ENCODE results near the gene MDH2.
"Not testable (repeated sequence)": the region's sequence is repeated elsewhere in the genome, so short reads cannot be mapped to it uniquely, and the experiment has no call there.

Gene MDH2

GRCh38 chr7:76047811-76048667 is at the start of gene MDH2, which contains the start of gene STYXL1:
MDH2 (plus strand) TSS chr7:76048106; CDS start chr7:76048161, 55 bp downstream.
STYXL1 (minus strand) TSS chr7:76048000; CDS start chr7:76030523, 17,477 bp downstream.
- no peak for FAIRE-seq

DNA sequence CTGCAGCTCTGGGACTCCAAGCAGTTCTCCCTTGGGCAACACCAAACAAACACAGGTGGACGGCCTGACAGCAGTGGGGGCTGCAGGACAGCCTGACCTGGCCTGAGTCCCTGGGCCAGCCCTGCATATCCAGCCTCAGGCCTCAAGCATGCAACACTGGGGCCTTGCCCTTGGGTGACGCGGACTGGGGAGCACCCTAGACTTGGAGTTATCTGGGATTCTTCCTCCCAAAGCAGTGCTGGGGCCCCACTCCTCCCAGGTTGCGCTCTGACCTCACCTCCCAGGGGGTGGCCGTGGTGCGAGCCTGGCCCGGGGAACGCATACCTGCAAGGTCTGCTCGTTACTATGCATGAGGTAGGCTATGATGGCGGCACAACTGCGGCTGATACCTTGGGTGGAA is 47.3 kb upstream of the MDH2 start:
- no peak for FAIRE-seq

DNA sequence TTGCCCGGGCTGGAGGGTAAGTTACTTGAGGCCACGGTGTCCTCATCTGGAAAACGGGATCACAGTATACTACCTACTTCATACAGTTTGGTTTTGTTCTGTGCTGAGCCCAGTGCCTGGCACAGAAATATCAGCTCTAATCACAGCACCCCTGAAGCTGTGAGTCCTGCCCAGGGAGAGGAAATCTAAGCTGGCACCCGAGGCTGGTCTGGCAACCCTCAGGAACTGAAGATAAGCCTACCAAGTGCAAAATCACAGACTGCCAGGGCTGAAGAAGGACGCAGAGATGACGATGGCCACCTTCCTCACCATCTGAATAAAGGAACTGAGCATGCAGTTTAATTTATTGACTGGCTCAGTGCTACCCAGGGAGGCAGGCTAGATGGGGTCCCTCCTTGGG is 45.8 kb upstream of the MDH2 start:
- FAIRE-seq, result no peak

GRCh38 chr7:76002822-76003221 is 45.1 kb upstream of the MDH2 start:
- FAIRE-seq, result no peak

- FAIRE-seq, result no peak
These were observed 44.6 kb upstream of the MDH2 start for GRCh38 chr7:76003351-76003750.

GRCh38 chr7:76005004-76005403 is 42.9 kb upstream of the MDH2 start:
- not testable (repeated sequence) for FAIRE-seq

DNA sequence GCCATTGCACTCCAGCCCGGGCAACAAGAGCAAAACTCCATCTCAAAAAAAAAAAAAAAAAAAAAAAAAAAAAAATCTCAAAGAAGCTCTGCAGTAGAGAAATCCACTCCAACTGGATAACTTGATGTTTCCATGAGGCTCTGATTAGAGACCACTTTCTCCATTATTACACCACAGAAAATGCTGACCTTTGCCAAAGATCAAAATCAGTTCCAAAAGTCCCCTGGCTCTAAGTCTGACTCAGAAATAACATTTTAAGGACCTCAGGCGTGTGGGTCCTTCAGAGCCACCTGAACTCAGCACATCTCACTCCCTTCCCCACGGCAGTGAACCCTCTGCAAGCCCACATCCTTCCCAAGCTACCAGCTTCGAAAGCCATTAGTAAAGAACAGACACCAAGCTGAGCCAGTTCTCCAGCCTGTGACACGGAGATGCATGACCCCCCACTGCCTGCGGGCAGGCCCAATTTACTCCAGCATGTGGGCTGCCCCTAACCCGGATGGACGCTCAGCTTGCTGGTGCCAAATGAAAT is 39.7 kb upstream of the MDH2 start:
- no peak for FAIRE-seq

GRCh38 chr7:76009672-76010600 is 38.0 kb upstream of the MDH2 start:
- no peak for FAIRE-seq

DNA sequence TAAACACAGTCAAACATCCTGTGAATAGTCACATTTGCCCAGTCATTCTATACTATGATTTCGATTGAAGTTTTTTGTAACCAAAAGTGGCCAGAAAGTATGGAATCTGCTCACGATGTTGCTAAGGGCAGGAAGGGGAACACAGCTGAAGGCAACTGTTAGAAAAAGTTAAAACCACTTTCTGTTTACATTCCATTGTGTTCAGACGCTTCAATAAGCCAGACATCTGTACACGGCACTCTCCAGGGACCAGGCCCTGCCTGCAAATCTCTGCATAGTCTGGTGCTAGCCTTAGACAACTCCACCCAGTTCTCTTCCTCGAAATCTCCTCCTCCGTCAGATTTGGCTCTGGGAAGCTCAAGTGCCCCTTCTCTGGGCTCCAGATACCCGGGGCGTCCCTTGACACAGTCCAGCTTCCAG is 36.5 kb upstream of the MDH2 start:
- no peak for FAIRE-seq

DNA sequence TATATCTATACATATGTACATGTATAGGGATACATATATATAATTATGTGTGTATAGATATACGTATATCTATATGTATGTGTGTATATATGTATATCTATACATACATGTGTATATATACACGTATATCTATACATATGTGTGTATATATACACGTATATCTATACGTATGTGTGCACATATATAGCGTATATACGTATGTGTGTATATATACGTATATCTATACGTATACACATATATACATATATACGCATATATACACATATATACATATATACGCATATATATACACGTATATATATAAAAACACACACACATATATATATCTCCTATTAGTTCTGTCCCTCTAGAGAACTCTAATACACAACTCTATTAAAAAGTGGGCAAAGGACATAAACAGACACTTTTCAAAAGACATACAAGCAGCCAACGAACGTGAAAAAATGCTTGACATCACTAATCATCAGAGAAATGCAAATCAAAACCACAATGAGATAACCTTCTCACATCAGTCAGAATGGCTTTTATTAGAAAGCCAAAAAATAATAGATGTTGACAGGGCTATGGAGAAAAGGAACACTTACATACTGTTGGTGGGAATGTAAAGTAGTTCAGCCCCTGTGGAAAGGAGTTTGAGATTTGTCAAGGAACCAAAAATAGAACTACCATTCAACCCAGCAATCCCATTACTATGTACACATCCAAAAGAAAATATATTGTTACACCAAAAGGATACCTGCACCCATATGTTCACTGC is 31.5 kb upstream of the MDH2 start:
- no peak for FAIRE-seq

DNA sequence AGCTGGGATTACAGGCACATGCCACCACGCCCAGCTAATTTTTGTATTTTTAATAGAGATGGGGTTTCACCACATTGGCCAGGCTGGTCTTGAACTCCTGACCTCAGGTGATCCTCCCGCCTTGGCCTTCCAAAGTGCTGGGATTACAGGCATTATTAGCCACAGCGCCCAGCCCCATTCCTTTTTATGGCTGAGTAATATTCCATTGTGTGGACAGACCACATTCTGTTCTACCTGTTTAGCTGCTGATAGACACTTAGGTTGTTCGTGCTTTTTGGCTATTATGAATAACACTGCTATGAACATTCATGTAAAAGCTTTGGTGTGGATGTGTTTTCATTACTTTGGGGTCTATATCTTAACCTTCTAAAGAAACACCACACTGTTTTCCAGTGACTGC is 29.4 kb upstream of the MDH2 start:
- FAIRE-seq, result not testable (repeated sequence)

DNA sequence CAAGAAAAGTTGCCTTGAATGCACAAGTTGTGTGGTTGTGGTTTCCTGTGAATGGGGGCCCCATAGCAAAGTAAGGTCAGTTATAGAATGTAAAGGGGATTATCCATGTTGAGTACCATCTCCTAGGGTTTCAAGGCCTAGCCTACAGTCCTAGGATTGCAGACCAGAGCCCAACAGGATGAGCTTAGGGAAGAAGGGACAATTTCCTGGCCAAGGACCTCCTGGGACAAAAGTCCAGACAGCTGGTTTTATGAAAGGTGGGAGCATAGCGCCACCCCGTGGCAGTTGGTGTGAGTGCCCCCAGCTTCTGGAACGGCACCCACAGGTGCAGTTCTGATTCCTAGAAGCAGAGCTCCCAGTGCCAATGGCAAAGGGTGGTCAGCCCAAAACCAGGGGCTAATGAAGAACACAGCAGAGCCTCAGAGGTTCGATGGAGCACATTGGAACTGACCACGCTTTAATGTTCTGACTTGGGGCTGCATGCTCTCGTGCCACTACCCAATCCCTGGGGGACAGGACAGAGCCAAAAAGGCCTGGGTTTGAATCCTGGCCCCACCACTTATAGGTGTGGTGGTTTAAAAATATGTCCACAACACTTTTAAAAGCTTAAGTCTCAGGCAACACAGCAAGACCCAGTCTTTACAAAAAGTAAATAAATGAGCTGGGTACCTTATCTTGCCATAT is 27.7 kb upstream of the MDH2 start:
- no peak for FAIRE-seq

DNA sequence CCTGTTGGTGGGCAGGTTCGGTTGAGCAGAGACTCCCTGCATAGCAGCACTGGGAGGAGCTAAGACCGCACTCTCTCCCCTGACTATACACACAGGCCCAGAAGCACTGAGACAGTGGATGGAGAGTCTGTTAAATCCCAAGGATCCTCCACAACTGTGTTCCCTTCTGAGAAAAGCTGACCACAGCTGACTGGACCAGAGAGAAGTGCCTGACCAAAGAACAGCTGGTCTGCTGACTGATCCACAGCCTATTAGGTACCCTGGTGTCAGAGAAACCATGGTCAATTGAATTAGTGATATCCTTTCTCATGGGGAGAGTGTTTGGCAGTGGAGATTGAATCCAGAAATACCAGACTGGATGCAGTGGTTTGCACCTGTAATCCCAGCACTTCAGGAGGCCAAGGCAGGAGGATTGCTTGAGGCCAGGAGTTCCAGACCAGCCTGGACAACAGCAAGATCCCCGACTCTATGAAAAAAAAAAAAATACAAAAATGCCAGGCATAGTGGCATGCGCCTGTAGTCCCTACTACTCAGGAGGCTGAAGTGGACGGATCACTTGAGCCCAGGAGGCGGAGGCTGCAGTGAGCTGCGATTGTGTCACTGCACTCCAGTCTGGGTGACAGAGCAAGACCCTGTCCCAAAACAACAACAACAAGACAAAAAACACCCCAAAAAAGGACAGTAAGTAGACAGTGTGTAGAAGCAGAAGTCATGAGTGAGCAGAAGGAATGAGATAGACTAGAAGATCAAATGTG is 25.7 kb upstream of the MDH2 start:
- no peak for FAIRE-seq

- no peak for FAIRE-seq
These were observed 24.9 kb upstream of the MDH2 start for GRCh38 chr7:76023002-76023401.

DNA sequence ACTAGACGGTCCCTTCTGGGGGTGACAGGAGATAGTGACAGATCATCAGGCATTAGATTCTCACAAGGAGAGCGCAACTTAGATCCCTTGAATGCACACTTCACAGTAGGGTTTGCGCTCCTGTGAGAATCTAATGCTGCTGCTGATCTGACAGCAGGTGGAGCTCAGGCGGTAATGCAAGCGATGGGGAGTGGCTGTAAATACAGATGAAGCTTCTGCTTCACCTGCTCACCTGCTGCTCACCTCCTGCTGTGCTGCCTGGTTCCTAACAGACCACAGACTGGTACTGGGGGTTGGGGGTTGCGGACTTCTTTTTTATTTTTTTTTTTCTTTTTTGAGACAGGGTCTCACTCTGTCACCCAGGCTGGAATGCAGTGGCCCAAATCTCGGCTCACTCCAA is 18.2 kb upstream of the MDH2 start:
- FAIRE-seq, result not testable (repeated sequence)

GRCh38 chr7:76031964-76032363 is 15.9 kb upstream of the MDH2 start:
- FAIRE-seq, result no peak

DNA sequence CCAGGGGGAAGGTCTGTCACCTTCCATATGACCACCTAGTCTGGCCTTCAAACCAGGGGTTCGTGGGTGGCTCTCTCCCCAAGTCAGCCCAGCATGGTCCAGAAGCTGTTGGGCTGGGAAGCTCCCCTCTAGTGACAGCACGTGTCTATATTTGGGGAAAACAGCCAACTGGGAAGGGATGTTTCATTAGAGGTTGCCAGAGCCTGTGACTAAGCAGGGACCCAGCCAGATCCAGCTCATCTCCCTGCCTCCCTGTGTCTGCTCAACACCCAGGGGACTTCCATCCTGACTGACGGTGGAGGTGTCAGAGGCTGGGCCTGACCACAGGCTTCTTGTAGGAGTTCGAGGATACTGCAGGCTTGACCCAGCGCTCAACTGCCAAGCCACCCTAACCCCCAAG is 10.6 kb upstream of the MDH2 start:
- FAIRE-seq, result no peak

- FAIRE-seq, result no peak
These were observed 7.8 kb upstream of the MDH2 start for GRCh38 chr7:76040126-76040525.

GRCh38 chr7:76044375-76044865 is 3.5 kb upstream of the MDH2 start:
- no peak for FAIRE-seq

DNA sequence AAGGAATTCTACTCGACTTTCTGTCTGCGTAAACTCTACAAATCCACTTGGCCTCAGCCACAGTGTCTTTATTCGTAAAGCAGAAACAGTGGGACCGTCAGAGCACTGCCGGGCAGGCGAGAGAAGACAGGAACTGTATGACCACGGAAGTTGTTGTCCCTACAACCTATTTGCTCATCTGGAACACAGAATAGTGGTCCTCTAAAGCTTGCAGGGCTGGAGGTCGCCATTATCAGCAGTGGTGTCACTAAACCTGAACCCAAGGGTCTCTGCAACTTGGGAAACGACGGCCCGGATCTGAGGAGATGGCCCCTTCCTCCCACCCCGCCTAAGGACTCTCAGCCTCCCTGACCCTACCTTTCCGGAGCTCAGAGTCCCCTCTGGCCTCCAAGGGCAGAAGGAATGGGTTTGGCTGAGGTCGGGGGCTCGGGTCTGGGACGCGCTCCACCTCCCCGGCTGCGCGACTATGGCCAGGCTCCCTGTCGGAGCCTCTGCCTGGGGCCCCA is 548 bp upstream of the MDH2 start:
- no peak for FAIRE-seq

DNA sequence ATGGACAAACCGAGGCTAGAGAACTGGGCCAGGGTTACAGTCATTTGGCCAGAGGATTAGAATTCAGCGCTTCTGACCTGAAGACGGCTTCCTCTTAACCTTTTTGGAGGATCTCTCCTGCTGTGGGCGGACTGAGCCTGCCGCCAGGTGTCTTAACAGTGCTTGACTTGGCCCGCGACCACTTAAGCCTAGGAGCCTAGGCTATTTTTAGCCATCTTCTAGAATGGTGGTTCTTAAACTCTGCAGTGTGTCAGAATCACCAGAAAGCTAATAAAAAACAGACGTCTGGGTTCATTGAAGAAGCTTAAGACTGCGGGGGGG is 722 bp downstream of the MDH2 start:
- FAIRE-seq, result no peak
